A673 (cell line): ENCODE measurements around the gene BHLHA15.

Experiments used
- CTCF ChIP-seq: fragments of 300-800, 200-600 bp; sonication (generic); conservative IDR thresholded peaks from 2 replicates; pipeline ENCODE4 v1.5.1; 2017; ENCODE audit warnings: low read depth, mild to moderate bottlenecking, antibody characterized with exemption, low read length, moderate library complexity, mixed read lengths
- EZH2 ChIP-seq: fragments of 200-600 bp; sonication (generic); IDR thresholded peaks from 2 replicates; pipeline ENCODE4 v1.6.1; 2017; ENCODE audit warnings: borderline replicate concordance, low read depth, mild to moderate bottlenecking, mixed read lengths, antibody characterized with exemption, low read length; ENCODE audit not compliant: poor library complexity, severe bottlenecking

- TF ChIP-seq CTCF = no peak
- no peak for TF ChIP-seq EZH2
Observed at GRCh38 chr7:98244871-98245270, 33.6 kb downstream of the BHLHA15 start.
